ENCODE measurements around the gene LIPC. TPM values are rescaled to one million over a fixed set of nuclear protein-coding genes. Genes with fewer than 3 reads are reported as not detected.

Gene LIPC
- total RNA-seq, 5 donors from 2014 or later (not counting 1 experiment from before 2014, with no cell fraction given): 0.89 to 2.1 (median 1.5) TPM

DNA sequence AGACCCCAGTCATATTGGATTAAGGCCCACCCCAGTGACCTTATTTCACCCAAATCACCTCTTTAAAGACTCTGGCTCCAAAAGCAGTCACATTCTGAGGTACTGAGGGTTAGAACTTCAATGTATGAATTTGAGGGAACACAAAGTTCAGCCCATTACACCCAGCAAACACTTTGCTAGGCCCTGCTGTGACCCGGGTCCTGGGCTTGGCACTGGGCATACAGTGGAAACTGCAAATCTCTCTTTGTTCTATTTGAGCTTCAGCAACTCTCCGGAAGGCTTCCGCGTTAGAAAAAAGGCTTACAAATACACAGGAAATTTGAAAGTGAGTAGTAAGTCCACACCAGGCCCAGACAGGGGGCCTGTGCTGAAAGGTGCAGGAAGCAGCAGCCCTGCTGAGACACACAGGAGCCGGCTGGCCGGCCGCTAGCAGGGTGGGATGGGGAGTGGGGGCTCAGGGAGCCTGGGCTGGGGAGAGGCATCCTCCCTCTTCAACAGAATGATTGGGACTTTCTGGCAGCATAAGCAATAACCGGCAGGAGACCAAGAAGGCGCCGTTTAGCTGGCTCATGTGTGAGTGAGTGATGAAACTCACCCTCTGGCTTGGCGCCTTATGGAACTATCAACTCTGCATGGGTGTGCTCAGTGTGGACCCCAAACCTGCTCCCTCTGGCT, 13.0 kb downstream of the LIPC start:
- no peaks in the 10 kb centered on the region for H3K27me3 ChIP-seq (replicated peaks in 1 of 2; ENCODE audit: control insufficient read depth in 2 of 2, extremely low read depth in 1 of 2, insufficient read depth in 2 of 2, low read length in 1 of 2)
- ChIA-PET CTCF (interaction anchor here in 1 of 2 donors (0.6 kb wide), 1 partner anchor 26 kb away, joined by 3 read pairs; no protein-coding TSS in a partner anchor), POLR2A (no interaction called here)
- H3K27me3 Mint-ChIP-seq: no peaks in the 10 kb centered on the region
- H3K4me1 Mint-ChIP-seq: peaks cover 3 to 15% (median 13%) of the 10 kb centered on the region in 3 donors
- no peaks in the 10 kb centered on the region for H3K36me3 ChIP-seq (ENCODE audit: control insufficient read depth in 2 of 2, extremely low read depth in 1 of 2, insufficient read depth in 1 of 2, low read length in 1 of 2)
- H3K9me3 Mint-ChIP-seq: no peaks in the 10 kb centered on the region
- DNase-seq: no peak
- peak in 1 of 4 experiments; percentile 30 for ATAC-seq (replicated peaks in 1 of 4)
- no peak overlapping the region for H3K4me3 Mint-ChIP-seq
- H3K9me3 ChIP-seq: no peaks in the 10 kb centered on the region
- no peak overlapping the region for H3K4me3 ChIP-seq (ENCODE audit: control insufficient read depth in 1 of 2, extremely low read depth in 1 of 2, low read length in 1 of 2)
- H3K27ac ChIP-seq (ENCODE audit: low read length): no peak overlapping the region
- H3K36me3 Mint-ChIP-seq: no peaks in the 10 kb centered on the region
- WGBS (ENCODE audit: insufficient coverage): 93% methylated on average over 7 of the region's 11 CpGs
- H3K4me1 ChIP-seq (ENCODE audit: control insufficient read depth in 1 of 2, extremely low read depth in 1 of 2, insufficient read depth in 2 of 2, low read length in 2 of 2): peaks cover 0 to 5% of the 10 kb centered on the region in 2 experiments
- no peak overlapping the region for H3K27ac Mint-ChIP-seq

DNA sequence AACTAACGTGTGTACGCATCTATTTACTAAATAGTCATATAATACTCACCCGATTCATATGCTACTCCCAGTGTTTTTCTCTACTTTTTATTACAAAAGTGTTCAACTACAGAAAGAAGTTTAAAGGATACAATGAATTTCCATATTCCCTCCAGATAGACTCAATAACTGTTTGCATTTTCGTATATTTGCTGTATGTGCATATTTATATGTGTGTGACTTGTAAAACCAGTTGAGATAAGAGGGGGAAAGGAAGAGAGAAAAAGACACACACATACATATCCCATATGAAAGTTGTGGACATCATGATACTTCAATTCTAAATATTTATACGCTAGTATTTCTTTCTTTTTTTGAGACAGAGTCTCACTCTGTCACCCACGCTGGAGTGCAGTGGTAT, 14.1 kb downstream of the LIPC start:
- CTCF ChIA-PET: no interaction called here
- Mint-ChIP-seq H3K4me1 (peaks cover 3 to 9% (median 8%) of the 10 kb centered on the region in 3 donors), H3K27me3 (no peaks in the 10 kb centered on the region), H3K27ac (no peak overlapping the region), H3K4me3 (no peak overlapping the region), H3K36me3 (no peaks in the 10 kb centered on the region), H3K9me3 (no peaks in the 10 kb centered on the region)
- POLR2A ChIA-PET: no interaction called here
- H3K27me3 ChIP-seq (replicated peaks in 1 of 2; ENCODE audit: control insufficient read depth in 2 of 2, extremely low read depth in 1 of 2, insufficient read depth in 2 of 2, low read length in 1 of 2): no peaks in the 10 kb centered on the region
- peaks cover 0 to 5% of the 10 kb centered on the region in 2 experiments for H3K4me1 ChIP-seq (ENCODE audit: control insufficient read depth in 1 of 2, extremely low read depth in 1 of 2, insufficient read depth in 2 of 2, low read length in 2 of 2)
- no peak overlapping the region for H3K4me3 ChIP-seq (ENCODE audit: control insufficient read depth in 1 of 2, extremely low read depth in 1 of 2, low read length in 1 of 2)
- H3K36me3 ChIP-seq (ENCODE audit: control insufficient read depth in 2 of 2, extremely low read depth in 1 of 2, insufficient read depth in 1 of 2, low read length in 1 of 2): no peaks in the 10 kb centered on the region
- no peaks in the 10 kb centered on the region for H3K9me3 ChIP-seq
- DNase-seq (no peak), ATAC-seq (replicated peaks in 1 of 4) (no peak)
- WGBS (ENCODE audit: insufficient coverage): 100% methylated on average over 2 of the region's 6 CpGs
- no peak overlapping the region for H3K27ac ChIP-seq (ENCODE audit: low read length)

DNA sequence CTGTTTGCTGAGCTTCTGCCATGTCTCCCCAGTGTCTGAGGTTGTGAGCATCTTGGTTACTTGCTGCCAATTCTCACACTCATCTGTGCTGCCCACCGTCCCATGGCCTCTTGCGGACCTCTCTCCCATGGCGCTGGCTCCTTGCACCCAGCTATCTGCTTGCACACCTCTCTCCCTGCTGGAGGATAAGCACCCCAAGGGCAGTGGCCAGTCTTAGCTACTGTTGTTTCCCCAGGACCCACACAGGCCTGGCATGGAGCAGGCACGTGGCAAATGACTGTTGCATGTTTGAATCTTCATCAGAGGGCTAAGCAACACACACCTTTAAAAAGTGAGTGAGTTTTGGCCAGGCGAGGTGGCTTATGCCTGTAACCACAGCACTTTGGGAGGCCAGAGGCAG, 14.7 kb downstream of the LIPC start:
- Mint-ChIP-seq H3K27ac (no peak overlapping the region), H3K27me3 (no peaks in the 10 kb centered on the region), H3K4me3 (no peak overlapping the region), H3K36me3 (no peaks in the 10 kb centered on the region), H3K9me3 (no peaks in the 10 kb centered on the region), H3K4me1 (peaks cover 3 to 8% (median 4%) of the 10 kb centered on the region in 3 donors)
- DNase-seq: no peak
- peaks cover 0 to 5% of the 10 kb centered on the region in 2 experiments for H3K4me1 ChIP-seq (ENCODE audit: control insufficient read depth in 1 of 2, extremely low read depth in 1 of 2, insufficient read depth in 2 of 2, low read length in 2 of 2)
- WGBS (ENCODE audit: insufficient coverage): 97% methylated on average over 5 of the region's 5 CpGs
- ATAC-seq (replicated peaks in 1 of 4): no peak
- H3K27ac ChIP-seq (ENCODE audit: low read length): no peak overlapping the region
- CTCF ChIA-PET: interaction anchor here in 1 of 2 donors (0.6 kb wide), 1 partner anchor 67 kb away, joined by 5 read pairs; no protein-coding TSS in a partner anchor
- no peaks in the 10 kb centered on the region for H3K27me3 ChIP-seq (replicated peaks in 1 of 2; ENCODE audit: control insufficient read depth in 2 of 2, extremely low read depth in 1 of 2, insufficient read depth in 2 of 2, low read length in 1 of 2)
- H3K4me3 ChIP-seq (ENCODE audit: control insufficient read depth in 1 of 2, extremely low read depth in 1 of 2, low read length in 1 of 2): no peak overlapping the region
- H3K36me3 ChIP-seq (ENCODE audit: control insufficient read depth in 2 of 2, extremely low read depth in 1 of 2, insufficient read depth in 1 of 2, low read length in 1 of 2): no peaks in the 10 kb centered on the region
- POLR2A ChIA-PET: no interaction called here
- H3K9me3 ChIP-seq: no peaks in the 10 kb centered on the region

DNA sequence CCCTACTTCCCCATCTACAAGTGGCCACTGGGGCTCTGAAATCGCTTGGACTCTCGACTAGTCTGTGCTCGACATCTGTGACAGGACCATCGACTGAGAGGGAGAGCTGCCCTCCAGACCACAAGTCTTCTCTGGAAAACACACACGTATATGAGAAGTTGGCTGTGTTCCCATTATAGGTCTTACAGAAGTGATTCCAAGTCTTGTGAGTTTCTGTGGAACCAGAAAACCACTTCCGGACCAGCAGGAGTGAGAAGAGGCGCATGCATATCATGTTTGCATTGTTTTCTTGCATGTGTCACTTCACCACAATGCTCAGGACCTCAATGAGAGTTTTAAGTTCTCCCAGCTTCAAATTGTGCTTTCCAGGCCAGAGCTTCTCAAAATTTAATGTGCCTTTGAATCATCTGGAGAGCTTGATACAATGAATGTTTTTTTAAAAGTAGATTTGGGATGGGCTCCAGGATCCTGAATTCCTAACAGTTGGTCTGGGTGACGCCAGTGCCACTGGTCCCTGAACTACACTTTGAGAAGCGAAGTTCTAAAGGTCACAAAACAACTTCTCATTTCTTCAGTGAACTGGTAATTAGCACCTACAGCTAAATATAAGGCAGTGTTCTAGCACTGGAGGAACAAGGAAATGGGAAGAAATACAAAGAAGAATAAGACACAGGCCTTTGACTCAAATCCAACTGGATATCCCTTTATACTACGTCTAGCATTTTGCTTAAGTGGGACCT, 15.7 kb downstream of the LIPC start:
- H3K27ac Mint-ChIP-seq: no peak overlapping the region
- no peak overlapping the region for H3K27ac ChIP-seq (ENCODE audit: low read length)
- no peaks in the 10 kb centered on the region for H3K36me3 ChIP-seq (ENCODE audit: control insufficient read depth in 2 of 2, extremely low read depth in 1 of 2, insufficient read depth in 1 of 2, low read length in 1 of 2)
- CTCF ChIA-PET: interaction anchor here in 1 of 2 donors (0.6 kb wide), 1 partner anchor 177 kb away, joined by 5 read pairs; no protein-coding TSS in a partner anchor
- no peak for ATAC-seq (replicated peaks in 1 of 4)
- no peaks in the 10 kb centered on the region for H3K9me3 ChIP-seq
- no peaks in the 10 kb centered on the region for H3K36me3 Mint-ChIP-seq
- H3K4me3 Mint-ChIP-seq: no peak overlapping the region
- 95% methylated on average over 4 of the region's 10 CpGs for WGBS (ENCODE audit: insufficient coverage)
- no peaks in the 10 kb centered on the region for H3K27me3 ChIP-seq (replicated peaks in 1 of 2; ENCODE audit: control insufficient read depth in 2 of 2, extremely low read depth in 1 of 2, insufficient read depth in 2 of 2, low read length in 1 of 2)
- H3K4me3 ChIP-seq (ENCODE audit: control insufficient read depth in 1 of 2, extremely low read depth in 1 of 2, low read length in 1 of 2): no peak overlapping the region
- no peak for DNase-seq
- no peaks in the 10 kb centered on the region for H3K27me3 Mint-ChIP-seq
- no peaks in the 10 kb centered on the region for H3K9me3 Mint-ChIP-seq
- peaks cover 0 to 5% of the 10 kb centered on the region in 2 experiments for H3K4me1 ChIP-seq (ENCODE audit: control insufficient read depth in 1 of 2, extremely low read depth in 1 of 2, insufficient read depth in 2 of 2, low read length in 2 of 2)
- H3K4me1 Mint-ChIP-seq: peaks cover 3 to 8% (median 4%) of the 10 kb centered on the region in 3 donors
- POLR2A ChIA-PET: interaction anchor here (0.6 to 0.7 kb wide), 2 partner anchors 146 to 367 kb away, joined by 3 to 5 read pairs; no protein-coding TSS in a partner anchor

DNA sequence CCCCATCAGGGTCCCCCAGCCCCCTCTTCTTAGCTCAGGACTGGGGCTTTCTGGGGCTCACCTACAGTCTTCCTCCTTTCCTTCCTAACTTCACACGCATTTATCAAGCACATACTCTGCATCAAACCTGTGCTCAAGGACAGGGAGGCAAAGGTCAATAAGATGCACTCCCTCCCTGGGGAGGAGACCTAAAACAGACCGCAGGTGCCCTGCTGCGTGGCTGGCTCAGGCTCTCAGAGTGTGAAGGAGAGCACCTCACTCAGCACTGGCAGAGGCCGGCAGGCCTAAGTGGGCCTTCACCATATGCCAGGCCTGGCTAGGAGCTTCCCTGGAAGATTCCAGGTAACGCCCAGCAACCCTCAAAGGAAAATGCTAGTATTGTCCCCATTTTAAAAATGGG, 16.5 kb downstream of the LIPC start:
- peaks cover 0 to 5% of the 10 kb centered on the region in 2 experiments for H3K4me1 ChIP-seq (ENCODE audit: control insufficient read depth in 1 of 2, extremely low read depth in 1 of 2, insufficient read depth in 2 of 2, low read length in 2 of 2)
- no peak for DNase-seq
- Mint-ChIP-seq H3K9me3 (no peaks in the 10 kb centered on the region), H3K36me3 (no peaks in the 10 kb centered on the region), H3K27ac (no peak overlapping the region), H3K4me3 (no peak overlapping the region), H3K4me1 (peaks cover 3 to 8% (median 4%) of the 10 kb centered on the region in 3 donors), H3K27me3 (no peaks in the 10 kb centered on the region)
- H3K27me3 ChIP-seq (replicated peaks in 1 of 2; ENCODE audit: control insufficient read depth in 2 of 2, extremely low read depth in 1 of 2, insufficient read depth in 2 of 2, low read length in 1 of 2): no peaks in the 10 kb centered on the region
- H3K27ac ChIP-seq (ENCODE audit: low read length): no peak overlapping the region
- no peaks in the 10 kb centered on the region for H3K36me3 ChIP-seq (ENCODE audit: control insufficient read depth in 2 of 2, extremely low read depth in 1 of 2, insufficient read depth in 1 of 2, low read length in 1 of 2)
- WGBS (ENCODE audit: insufficient coverage): 93% methylated on average over 4 of the region's 5 CpGs
- H3K9me3 ChIP-seq: no peaks in the 10 kb centered on the region
- H3K4me3 ChIP-seq (ENCODE audit: control insufficient read depth in 1 of 2, extremely low read depth in 1 of 2, low read length in 1 of 2): no peak overlapping the region
- POLR2A ChIA-PET: interaction anchor here in 1 of 2 donors (0.5 kb wide), 1 partner anchor 337 kb away, joined by 4 read pairs; no protein-coding TSS in a partner anchor
- no peak for ATAC-seq (replicated peaks in 1 of 4)
- CTCF ChIA-PET: no interaction called here

DNA sequence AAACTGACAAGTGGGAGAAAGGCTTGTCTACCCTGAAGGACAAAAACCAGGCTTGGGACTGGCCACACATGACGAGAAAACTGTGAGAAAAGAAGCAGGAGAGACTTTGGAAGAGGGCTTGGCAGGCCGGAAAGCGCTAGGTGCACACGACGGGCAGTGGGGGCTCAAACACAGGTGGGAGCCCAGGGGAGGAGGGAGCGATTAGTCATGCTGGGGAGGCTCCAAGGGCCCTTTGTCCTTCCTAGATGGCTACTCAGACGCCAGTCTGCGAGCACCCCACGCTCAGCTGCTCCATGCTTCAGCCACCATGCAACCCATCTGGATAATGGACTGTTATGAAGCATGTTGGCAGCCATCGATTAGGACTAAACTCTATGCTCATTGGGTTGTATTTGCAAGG, 17.1 kb downstream of the LIPC start:
- ATAC-seq (replicated peaks in 1 of 4): no peak
- Mint-ChIP-seq H3K9me3 (no peaks in the 10 kb centered on the region), H3K4me1 (peaks cover 3 to 8% (median 4%) of the 10 kb centered on the region in 3 donors), H3K4me3 (no peak overlapping the region), H3K36me3 (no peaks in the 10 kb centered on the region), H3K27ac (no peak overlapping the region), H3K27me3 (no peaks in the 10 kb centered on the region)
- H3K4me1 ChIP-seq (ENCODE audit: control insufficient read depth in 1 of 2, extremely low read depth in 1 of 2, insufficient read depth in 2 of 2, low read length in 2 of 2): peaks cover 0 to 5% of the 10 kb centered on the region in 2 experiments
- H3K4me3 ChIP-seq (ENCODE audit: control insufficient read depth in 1 of 2, extremely low read depth in 1 of 2, low read length in 1 of 2): no peak overlapping the region
- WGBS (ENCODE audit: insufficient coverage): 84% methylated on average over 8 of the region's 10 CpGs
- H3K9me3 ChIP-seq: no peaks in the 10 kb centered on the region
- POLR2A ChIA-PET: no interaction called here
- DNase-seq: no peak
- H3K27me3 ChIP-seq (replicated peaks in 1 of 2; ENCODE audit: control insufficient read depth in 2 of 2, extremely low read depth in 1 of 2, insufficient read depth in 2 of 2, low read length in 1 of 2): no peaks in the 10 kb centered on the region
- CTCF ChIA-PET: no interaction called here
- H3K36me3 ChIP-seq (ENCODE audit: control insufficient read depth in 2 of 2, extremely low read depth in 1 of 2, insufficient read depth in 1 of 2, low read length in 1 of 2): no peaks in the 10 kb centered on the region
- H3K27ac ChIP-seq (ENCODE audit: low read length): no peak overlapping the region
